H9 (cell line): ENCODE results near the gene PIP4P1. TPM values are rescaled to one million over a fixed set of nuclear protein-coding genes. Genes with fewer than 3 reads are reported as not detected.
A peak's percentile ranks its signal among the peaks of the same experiment; 100 is the strongest.

ENCODE experiments used
- DNase-seq: peaks from one replicate; pipeline ENCODE4 v3.0.0-alpha.2; 2017
- H2AFZ ChIP-seq: one replicate; pipeline ENCODE4 v1.6.1; 2013; ENCODE audit warnings: mild to moderate bottlenecking, low read length, control low read depth, moderate library complexity
- H2AK5ac ChIP-seq: 2 replicates; pipeline ENCODE4 v1.6.1; 2013; ENCODE audit warnings: low read length, control low read depth, mixed read lengths; ENCODE audit not compliant: insufficient read length
- H2BK120ac ChIP-seq: one replicate; pipeline ENCODE4 v1.6.1; 2013; ENCODE audit warnings: low read depth, mild to moderate bottlenecking, low read length, control low read depth, inconsistent platforms; ENCODE audit not compliant: poor library complexity, severe bottlenecking
- H2BK12ac ChIP-seq: 2 replicates; pipeline ENCODE4 v1.6.1; 2013; ENCODE audit warnings: low read length, control low read depth, mixed read lengths, low read depth; ENCODE audit not compliant: insufficient read length
- H2BK15ac ChIP-seq: 2 replicates; pipeline ENCODE4 v1.6.1; 2013; ENCODE audit warnings: low read depth, low read length, control low read depth
- H2BK20ac ChIP-seq: one replicate; pipeline ENCODE4 v1.6.1; 2013; ENCODE audit warnings: low read depth, mild to moderate bottlenecking, low read length, control low read depth, inconsistent platforms; ENCODE audit not compliant: poor library complexity, severe bottlenecking
- H2BK5ac ChIP-seq: 2 replicates; pipeline ENCODE4 v1.6.1; 2013; ENCODE audit warnings: low read length, control low read depth, mixed read lengths; ENCODE audit not compliant: insufficient read length
- H3K14ac ChIP-seq: 2 replicates; pipeline ENCODE4 v1.6.1; 2013; ENCODE audit warnings: low read length, control low read depth; ENCODE audit not compliant: insufficient read depth
- H3K18ac ChIP-seq: 2 replicates; pipeline ENCODE4 v1.6.1; 2013; ENCODE audit warnings: low read depth, mild to moderate bottlenecking, mixed read lengths, low read length, control low read depth; ENCODE audit not compliant: insufficient read length
- H3K23ac ChIP-seq: 2 replicates; pipeline ENCODE4 v1.6.1; 2013; ENCODE audit warnings: low read length, control low read depth, mixed read lengths, low read depth; ENCODE audit not compliant: insufficient read length
- H3K23me2 ChIP-seq: 2 replicates; pipeline ENCODE4 v1.6.1; 2013; ENCODE audit warnings: low read depth, mild to moderate bottlenecking, mixed read lengths, low read length, control low read depth; ENCODE audit not compliant: insufficient read length, poor library complexity, severe bottlenecking
- H3K27ac ChIP-seq: 2 replicates; pipeline ENCODE4 v1.5.1; 2013; ENCODE audit warnings: low read length, control low read depth, mixed read lengths, low read depth; ENCODE audit not compliant: insufficient read length
- H3K27me3 ChIP-seq: 2 replicates; pipeline ENCODE4 v1.6.1; 2013; ENCODE audit warnings: low read length, control low read depth, inconsistent platforms; ENCODE audit not compliant: insufficient read depth
- H3K4ac ChIP-seq: 2 replicates; pipeline ENCODE4 v1.6.1; 2013; ENCODE audit warnings: low read depth, mild to moderate bottlenecking, control low read depth, inconsistent platforms, low read length, moderate library complexity
- H3K4me1 ChIP-seq: 2 replicates; pipeline ENCODE4 v1.6.1; 2013; ENCODE audit warnings: low read length, control low read depth, inconsistent platforms; ENCODE audit not compliant: insufficient read depth
- H3K4me2 ChIP-seq: 2 replicates; pipeline ENCODE4 v1.6.1; 2013; ENCODE audit warnings: low read length, control low read depth, mixed read lengths; ENCODE audit not compliant: insufficient read length, insufficient read depth
- H3K56ac ChIP-seq: 2 replicates; pipeline ENCODE4 v1.6.1; 2013; ENCODE audit warnings: low read depth, mild to moderate bottlenecking, mixed read lengths, low read length, control low read depth; ENCODE audit not compliant: insufficient read length
- H3K79me1 ChIP-seq: 2 replicates; pipeline ENCODE4 v1.6.1; 2013; ENCODE audit warnings: low read depth, mild to moderate bottlenecking, moderate library complexity, low read length, control low read depth, inconsistent platforms; ENCODE audit not compliant: insufficient read depth, poor library complexity, severe bottlenecking
- H3K79me2 ChIP-seq: 2 replicates; pipeline ENCODE4 v1.6.1; 2013; ENCODE audit warnings: low read length, control low read depth, inconsistent platforms; ENCODE audit not compliant: insufficient read depth
- H3K9ac ChIP-seq: 2 replicates; pipeline ENCODE4 v1.6.1; 2013; ENCODE audit warnings: low read length, control low read depth, mixed read lengths; ENCODE audit not compliant: insufficient read length; ENCODE audit errors: extremely low read depth
- H3K9me3 ChIP-seq: one replicate; pipeline ENCODE4 v1.6.1; 2013; ENCODE audit warnings: low read depth, low read length, inconsistent platforms; ENCODE audit not compliant: control insufficient read depth
- H3T11ph ChIP-seq: one replicate; pipeline ENCODE4 v1.6.1; 2013; ENCODE audit warnings: mild to moderate bottlenecking, low read length, control low read depth, inconsistent platforms
- H4K20me1 ChIP-seq: one replicate; pipeline ENCODE4 v1.6.1; 2013; ENCODE audit not compliant: control insufficient read depth, insufficient read length, insufficient read depth
- H4K5ac ChIP-seq: 2 replicates; pipeline ENCODE4 v1.6.1; 2013; ENCODE audit warnings: low read depth, mild to moderate bottlenecking, mixed read lengths, low read length, control low read depth; ENCODE audit not compliant: insufficient read length
- H4K8ac ChIP-seq: replicated peaks from 2 replicates; pipeline ENCODE4 v1.6.1; 2013; ENCODE audit warnings: low read length, control low read depth, mixed read lengths, low read depth; ENCODE audit not compliant: insufficient read length
- H4K91ac ChIP-seq: 2 replicates; pipeline ENCODE4 v1.6.1; 2013; ENCODE audit warnings: low read depth, mild to moderate bottlenecking, moderate library complexity, mixed read lengths, low read length, control low read depth; ENCODE audit not compliant: insufficient read length
- H3K27ac Mint-ChIP-seq, 3 experiments: 2 replicates in 2 of 3; 3 replicates in 1 of 3; pipeline ENCODE4 v1.8.0; 2020 to 2021; ENCODE audit warnings: mixed read lengths in 3 of 3, mild to moderate bottlenecking in 1 of 3, moderate library complexity in 1 of 3
- H3K27me3 Mint-ChIP-seq: 2 replicates; pipeline ENCODE4 v1.8.0; 2021; ENCODE audit warnings: low read depth, mild to moderate bottlenecking, moderate library complexity, mixed read lengths
- H3K36me3 Mint-ChIP-seq, 3 experiments: 2 replicates in 2 of 3; 3 replicates in 1 of 3; pipeline ENCODE4 v1.8.0; 2020 to 2021; ENCODE audit warnings: low read depth in 3 of 3, mixed read lengths in 3 of 3; ENCODE audit not compliant: insufficient read depth in 1 of 3
- H3K4me1 Mint-ChIP-seq, 2 experiments: 2 replicates each; pipeline ENCODE4 v1.8.0; 2020; ENCODE audit warnings: mixed read lengths in 2 of 2
- H3K4me3 Mint-ChIP-seq, 2 experiments: 2 replicates in 1 of 2; 3 replicates in 1 of 2; pipeline ENCODE4 v1.8.0; 2020 to 2021; ENCODE audit warnings: mild to moderate bottlenecking in 2 of 2, mixed read lengths in 2 of 2, moderate library complexity in 1 of 2
- H3K9me3 Mint-ChIP-seq, 2 experiments: 2 replicates in 1 of 2; 3 replicates in 1 of 2; pipeline ENCODE4 v1.8.0; 2020; ENCODE audit warnings: mild to moderate bottlenecking in 2 of 2, mixed read lengths in 2 of 2, moderate library complexity in 1 of 2
- CTCF ChIP-seq: fragments of 200-600 bp; sonication (generic); conservative IDR thresholded peaks from 3 replicates; pipeline ENCODE4 v1.8.0; 2021; ENCODE audit warnings: antibody characterized with exemption, mild to moderate bottlenecking
- WGBS: extraction: QIAGEN DNeasy Blood & Tissue Kit; methylation state at CpG from one replicate; pipeline ENCODE4 v1.1.7; 2013; ENCODE audit warnings: missing lambda C conversion rate, low lambda C conversion rate, mixed read lengths; ENCODE audit not compliant: insufficient read length; ENCODE audit errors: extremely low coverage; 5-methylcytosine and 5-hydroxymethylcytosine counted together
- total RNA-seq: library from RNA; stranded (reverse); gene quantifications from 2 replicates; pipeline ENCODE4 v1.2.1, GENCODE V29; 2021

Gene PIP4P1
- total RNA-seq, 1 experiment from 2014 or later = 41.6 TPM

GRCh38 chr14:20485900-20486299 is 24.7 kb upstream of the PIP4P1 start:
- Mint-ChIP-seq H3K36me3 (no peaks in the 10 kb centered on the region; a peak in 1 of 7 replicates), H3K27ac (no peak overlapping the region; a peak in 1 of 7 replicates), H3K4me1 (peaks cover 50 to 56% of the 10 kb centered on the region in 2 experiments), H3K9me3 (no peaks in the 10 kb centered on the region), H3K27me3 (no peaks in the 10 kb centered on the region), H3K4me3 (no peak overlapping the region)
- no peak overlapping the region for H3K23ac ChIP-seq
- H2BK5ac ChIP-seq = no peak overlapping the region
- no peaks in the 10 kb centered on the region for H4K20me1 ChIP-seq
- no peaks in the 10 kb centered on the region for H3K79me2 ChIP-seq
- H3K79me1 ChIP-seq = no peaks in the 10 kb centered on the region
- TF ChIP-seq CTCF = no peak
- no peak overlapping the region for H3T11ph ChIP-seq
- no peak overlapping the region for H2BK120ac ChIP-seq
- no peaks in the 10 kb centered on the region for H3K9me3 ChIP-seq
- no CpG with 5 or more reads among the region's 7 CpGs for WGBS
- peaks cover 7% of the 10 kb centered on the region; the same call in 1 of the 2 replicates for H3K4me1 ChIP-seq
- H3K56ac ChIP-seq = no peak overlapping the region
- peak overlapping the region; percentile 61; the same call in 1 of the 2 replicates for H3K14ac ChIP-seq
- H2BK15ac ChIP-seq = no peak overlapping the region
- no peak overlapping the region for H4K8ac ChIP-seq
- no peak overlapping the region for H2AFZ ChIP-seq
- H3K23me2 ChIP-seq = no peaks in the 10 kb centered on the region
- H4K5ac ChIP-seq = no peak overlapping the region
- H3K4ac ChIP-seq = no peak overlapping the region
- H3K27ac ChIP-seq = no peak overlapping the region
- H3K18ac ChIP-seq = peak overlapping the region; percentile 26
- H2BK12ac ChIP-seq = peak overlapping the region; percentile 55
- no peak overlapping the region for H2BK20ac ChIP-seq
- H4K91ac ChIP-seq = no peak overlapping the region
- no peak overlapping the region for H2AK5ac ChIP-seq
- DNase-seq = peak; percentile 43
- no peak overlapping the region for H3K9ac ChIP-seq
- no peak overlapping the region for H3K4me2 ChIP-seq
- H3K27me3 ChIP-seq = no peaks in the 10 kb centered on the region
